Activated naive CD8-positive, alpha-beta T cell treated with anti-CD3 and anti-CD28 coated beads, Interleukin-2, amount 50 U/mL, for 24 hours (primary cell): ENCODE measurements around the gene LARGE1.
A peak's percentile ranks its signal among the peaks of the same experiment; 100 is the strongest.

Experiments
- ATAC-seq: fragments of 150-1000 bp; cut with Tn5 transposase; one replicate; pipeline ENCODE4 v1.10.0; 2021
- DNase-seq: peaks from one replicate; pipeline ENCODE4 v3.0.0; 2021
- H3K27ac Mint-ChIP-seq: one replicate; pipeline ENCODE4 v1.8.0; 2021; ENCODE audit warnings: mild to moderate bottlenecking, mixed read lengths
- H3K27me3 Mint-ChIP-seq: one replicate; pipeline ENCODE4 v1.8.0; 2021; ENCODE audit warnings: mixed read lengths
- H3K36me3 Mint-ChIP-seq: one replicate; pipeline ENCODE4 v1.8.0; 2021; ENCODE audit warnings: low read depth, mixed read lengths
- H3K4me1 Mint-ChIP-seq: one replicate; pipeline ENCODE4 v1.8.0; 2021; ENCODE audit warnings: mixed read lengths
- H3K4me3 Mint-ChIP-seq: one replicate; pipeline ENCODE4 v1.8.0; 2021; ENCODE audit warnings: mild to moderate bottlenecking, moderate library complexity, mixed read lengths
- H3K9me3 Mint-ChIP-seq: one replicate; pipeline ENCODE4 v1.8.0; 2021; ENCODE audit warnings: mixed read lengths

The LARGE1 gene

DNA sequence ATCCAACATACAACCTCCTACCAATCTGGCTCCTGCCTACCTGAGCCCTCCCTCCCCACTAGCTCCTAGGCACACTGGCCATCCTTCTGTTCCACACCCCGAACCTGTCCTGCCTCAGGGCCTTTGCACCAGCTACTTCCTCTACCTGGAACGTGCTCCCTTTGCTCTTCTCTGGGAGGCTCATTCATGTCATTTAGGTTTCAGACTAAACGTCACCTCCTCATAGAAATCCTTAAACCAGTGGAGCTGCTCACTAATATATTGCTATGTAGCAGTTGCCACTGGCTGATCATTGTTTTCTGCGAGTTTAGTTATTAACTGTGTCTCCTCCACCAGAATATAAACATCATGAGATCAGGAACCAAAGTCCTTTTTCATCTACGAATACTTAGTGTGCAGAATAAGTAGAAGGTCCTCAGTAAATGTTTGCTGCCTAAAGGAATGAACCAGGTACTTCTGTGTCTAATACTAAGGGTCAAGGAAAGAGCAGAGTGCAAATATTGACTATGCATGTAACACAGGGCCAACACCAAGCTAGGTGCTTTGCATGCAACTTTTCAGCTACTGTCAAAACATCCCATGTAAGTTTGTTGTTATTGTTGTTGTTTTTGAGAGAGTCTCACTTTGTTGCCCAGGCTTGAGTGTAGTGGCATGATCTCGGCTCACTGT, 584.5 kb downstream of the LARGE1 start:
- Mint-ChIP-seq H3K27me3 (no peaks in the 10 kb centered on the region), H3K36me3 (no peaks in the 10 kb centered on the region), H3K4me1 (no peaks in the 10 kb centered on the region), H3K4me3 (no peak overlapping the region), H3K9me3 (peaks cover 5% of the 10 kb centered on the region), H3K27ac (no peak overlapping the region)
- ATAC-seq: no peak
- no peak for DNase-seq

GRCh38 chr22:33332538-33332937, 587.7 kb downstream of the LARGE1 start:
- DNase-seq (no peak), ATAC-seq (peak; percentile 24)
- Mint-ChIP-seq H3K9me3 (peaks cover 5% of the 10 kb centered on the region), H3K36me3 (no peaks in the 10 kb centered on the region), H3K4me1 (peaks cover 5% of the 10 kb centered on the region), H3K27me3 (no peaks in the 10 kb centered on the region), H3K27ac (no peak overlapping the region), H3K4me3 (no peak overlapping the region)

DNA sequence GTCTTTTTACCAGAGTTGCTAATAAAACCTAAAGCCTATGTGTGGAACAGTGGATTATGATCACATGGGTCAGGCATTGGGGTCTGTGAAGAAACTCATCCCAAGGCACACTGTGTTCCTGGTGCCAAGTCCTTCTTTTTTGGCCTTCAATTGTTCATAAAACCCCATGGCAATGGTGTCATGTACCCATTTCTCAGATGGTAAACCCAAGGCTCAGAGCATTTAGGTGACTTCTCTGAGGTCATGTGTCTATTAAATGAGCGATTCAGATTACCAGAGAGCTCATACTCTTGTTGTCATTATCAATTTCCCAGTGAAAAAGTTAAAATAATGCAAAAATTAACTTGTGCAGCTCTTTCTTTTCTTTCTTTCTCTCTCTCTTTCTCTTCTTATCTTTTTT, 589.3 kb downstream of the LARGE1 start:
- H3K27me3 Mint-ChIP-seq: no peaks in the 10 kb centered on the region
- peaks cover 5% of the 10 kb centered on the region for H3K4me1 Mint-ChIP-seq
- peaks cover 5% of the 10 kb centered on the region for H3K9me3 Mint-ChIP-seq
- ATAC-seq (no peak), DNase-seq (no peak)
- H3K27ac Mint-ChIP-seq: no peak overlapping the region
- no peak overlapping the region for H3K4me3 Mint-ChIP-seq
- no peaks in the 10 kb centered on the region for H3K36me3 Mint-ChIP-seq

DNA sequence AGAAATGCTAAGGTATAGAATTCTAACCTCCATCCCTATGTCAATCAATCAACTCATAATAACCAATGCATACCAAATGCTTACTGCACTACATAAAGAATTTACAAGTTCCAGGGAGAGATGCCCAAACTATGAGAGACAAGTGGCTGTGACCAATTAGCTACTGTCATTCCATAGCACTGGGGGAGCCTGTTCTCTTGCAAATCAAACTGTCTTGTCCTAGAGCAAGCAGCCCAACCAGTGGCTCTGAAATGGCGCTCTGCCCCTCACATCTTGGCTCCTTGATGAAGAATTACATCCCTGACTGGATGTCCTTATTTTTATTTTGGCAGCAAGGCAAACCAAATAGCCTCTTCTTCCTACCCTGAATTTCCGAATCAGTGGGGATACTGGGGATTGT, 589.7 kb downstream of the LARGE1 start:
- no peak overlapping the region for H3K4me3 Mint-ChIP-seq
- H3K27ac Mint-ChIP-seq: no peak overlapping the region
- ATAC-seq: no peak
- H3K9me3 Mint-ChIP-seq: peaks cover 5% of the 10 kb centered on the region
- H3K4me1 Mint-ChIP-seq: peaks cover 7% of the 10 kb centered on the region
- H3K36me3 Mint-ChIP-seq: no peaks in the 10 kb centered on the region
- no peak for DNase-seq
- H3K27me3 Mint-ChIP-seq: no peaks in the 10 kb centered on the region

- DNase-seq: no peak
- Mint-ChIP-seq H3K27me3 (no peaks in the 10 kb centered on the region), H3K4me3 (no peak overlapping the region), H3K36me3 (no peaks in the 10 kb centered on the region), H3K4me1 (peaks cover 7% of the 10 kb centered on the region), H3K9me3 (peaks cover 5% of the 10 kb centered on the region), H3K27ac (no peak overlapping the region)
- no peak for ATAC-seq
These were observed 590.9 kb downstream of the LARGE1 start for GRCh38 chr22:33329398-33329797.

DNA sequence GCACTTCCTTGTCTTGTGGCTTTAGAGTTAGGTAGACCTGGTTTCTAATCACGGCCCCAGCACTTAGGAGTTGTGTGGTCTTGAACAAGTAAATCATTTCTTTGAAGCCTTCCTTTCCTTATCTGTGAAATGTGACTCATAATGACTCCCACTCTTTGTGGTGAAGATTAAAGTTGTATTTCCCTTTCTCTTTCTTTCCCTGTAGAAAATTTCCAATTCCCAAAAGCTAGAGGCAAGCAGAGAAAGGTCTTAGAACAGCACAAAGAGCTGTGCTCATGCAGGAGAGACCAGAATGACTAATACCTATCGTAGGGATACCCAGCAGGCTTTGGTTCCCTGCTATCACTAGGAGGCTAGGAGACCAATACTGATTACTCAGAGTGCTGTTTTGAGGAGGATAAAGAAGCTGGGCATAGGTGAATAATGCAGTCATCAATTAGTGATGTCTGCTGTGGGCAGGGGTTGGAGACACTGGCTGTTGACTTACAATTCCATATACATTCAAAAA, 591.4 kb downstream of the LARGE1 start:
- H3K36me3 Mint-ChIP-seq: no peaks in the 10 kb centered on the region
- no peak for ATAC-seq
- H3K4me1 Mint-ChIP-seq: peaks cover 7% of the 10 kb centered on the region
- H3K9me3 Mint-ChIP-seq: peaks cover 5% of the 10 kb centered on the region
- H3K4me3 Mint-ChIP-seq: no peak overlapping the region
- no peak overlapping the region for H3K27ac Mint-ChIP-seq
- H3K27me3 Mint-ChIP-seq: no peaks in the 10 kb centered on the region
- no peak for DNase-seq

DNA sequence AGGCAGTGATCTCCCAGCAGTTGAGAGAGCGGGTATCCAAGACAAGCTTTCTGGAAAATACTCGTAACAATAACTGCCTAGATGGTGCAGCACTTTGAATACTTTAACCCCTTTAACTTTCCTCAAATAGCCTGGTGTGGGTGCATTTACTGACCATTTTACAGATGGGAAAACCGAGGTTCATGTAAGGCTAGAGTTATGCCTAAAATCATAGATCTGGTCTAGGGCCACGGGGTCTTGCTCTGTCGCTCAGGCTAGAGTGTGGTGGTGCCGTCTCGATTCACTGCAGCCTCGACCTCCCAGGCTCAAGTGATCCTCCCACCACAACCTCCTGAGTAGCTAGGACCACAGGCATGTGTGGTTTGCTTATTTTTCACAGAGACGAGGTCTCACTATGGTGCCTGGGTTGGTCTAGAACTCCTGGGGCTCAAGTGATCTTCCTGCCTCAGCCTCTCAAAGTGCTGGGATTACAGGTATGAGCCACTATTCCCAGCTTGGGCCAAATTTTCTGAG, 592.9 kb downstream of the LARGE1 start:
- Mint-ChIP-seq H3K27ac (no peak overlapping the region), H3K9me3 (peaks cover 3% of the 10 kb centered on the region), H3K4me1 (peaks cover 7% of the 10 kb centered on the region), H3K4me3 (no peak overlapping the region), H3K27me3 (peaks cover 3% of the 10 kb centered on the region), H3K36me3 (no peaks in the 10 kb centered on the region)
- ATAC-seq: no peak
- DNase-seq: no peak

- Mint-ChIP-seq H3K4me3 (no peak overlapping the region), H3K27me3 (peaks cover 3% of the 10 kb centered on the region), H3K36me3 (no peaks in the 10 kb centered on the region), H3K27ac (no peak overlapping the region), H3K9me3 (no peaks in the 10 kb centered on the region), H3K4me1 (peaks cover 9% of the 10 kb centered on the region)
- ATAC-seq (no peak), DNase-seq (no peak)
These were observed 593.6 kb downstream of the LARGE1 start for GRCh38 chr22:33326540-33327295.

GRCh38 chr22:33325232-33326004, 594.9 kb downstream of the LARGE1 start:
- Mint-ChIP-seq H3K4me3 (no peak overlapping the region), H3K9me3 (no peaks in the 10 kb centered on the region), H3K4me1 (peaks cover 13% of the 10 kb centered on the region), H3K27me3 (peaks cover 3% of the 10 kb centered on the region), H3K27ac (no peak overlapping the region), H3K36me3 (no peaks in the 10 kb centered on the region)
- DNase-seq (no peak), ATAC-seq (no peak)

DNA sequence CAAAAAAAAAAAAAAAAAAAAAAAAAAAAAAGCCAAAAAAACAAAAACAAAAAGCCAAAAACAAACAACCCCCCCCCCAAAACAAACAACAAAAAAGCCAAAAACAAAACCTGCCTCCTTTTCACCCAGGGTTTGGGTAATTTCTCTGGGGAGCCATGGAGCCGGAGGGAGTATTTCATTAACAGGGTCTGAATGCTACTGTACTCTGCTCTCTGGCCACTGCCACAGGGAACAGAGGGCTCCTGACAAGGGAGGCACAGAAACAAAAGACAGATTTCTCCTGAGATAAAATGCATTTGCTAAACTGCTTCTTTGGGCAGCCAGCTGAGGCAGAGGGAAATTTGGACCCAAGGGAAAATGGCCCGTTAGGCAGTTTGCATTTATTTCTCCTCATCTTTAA, 596.0 kb downstream of the LARGE1 start:
- Mint-ChIP-seq H3K27me3 (peaks cover 3% of the 10 kb centered on the region), H3K27ac (no peak overlapping the region), H3K4me3 (no peak overlapping the region), H3K9me3 (no peaks in the 10 kb centered on the region), H3K36me3 (no peaks in the 10 kb centered on the region), H3K4me1 (peaks cover 12% of the 10 kb centered on the region)
- ATAC-seq (no peak), DNase-seq (no peak)

- ATAC-seq: no peak
- Mint-ChIP-seq H3K4me3 (no peak overlapping the region), H3K27ac (no peak overlapping the region), H3K4me1 (peaks cover 7% of the 10 kb centered on the region), H3K36me3 (no peaks in the 10 kb centered on the region), H3K9me3 (no peaks in the 10 kb centered on the region), H3K27me3 (peaks cover 3% of the 10 kb centered on the region)
- DNase-seq: no peak
These were observed 598.8 kb downstream of the LARGE1 start for GRCh38 chr22:33321466-33321865.

DNA sequence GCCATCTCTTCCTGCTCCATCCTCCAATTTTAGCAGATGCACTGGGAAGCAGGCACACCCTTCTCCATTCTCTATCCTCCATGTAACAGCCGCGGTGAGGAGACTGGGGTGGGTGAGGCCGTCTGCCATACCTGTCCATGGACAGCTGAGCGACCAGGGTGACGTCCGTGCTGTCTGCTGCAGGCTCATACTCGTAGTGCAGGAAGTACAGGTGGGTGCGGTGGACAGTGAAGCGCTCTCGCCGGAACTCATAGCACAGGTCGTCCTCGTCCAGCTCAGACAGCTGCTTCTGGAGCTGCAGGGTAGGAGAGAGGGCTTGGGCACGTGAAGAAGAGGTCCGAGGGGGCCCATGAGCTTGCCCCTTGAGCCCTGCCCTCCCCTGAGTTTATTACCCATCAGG, 604.3 kb downstream of the LARGE1 start:
- no peak for ATAC-seq
- Mint-ChIP-seq H3K9me3 (no peaks in the 10 kb centered on the region), H3K27ac (no peak overlapping the region), H3K27me3 (no peaks in the 10 kb centered on the region), H3K4me3 (no peak overlapping the region), H3K36me3 (no peaks in the 10 kb centered on the region), H3K4me1 (no peaks in the 10 kb centered on the region)
- no peak for DNase-seq

- ATAC-seq (no peak), DNase-seq (no peak)
- Mint-ChIP-seq H3K27ac (no peak overlapping the region), H3K4me3 (no peak overlapping the region), H3K36me3 (no peaks in the 10 kb centered on the region), H3K27me3 (no peaks in the 10 kb centered on the region), H3K4me1 (no peaks in the 10 kb centered on the region), H3K9me3 (no peaks in the 10 kb centered on the region)
These were observed 605.2 kb downstream of the LARGE1 start for GRCh38 chr22:33315117-33315516.

GRCh38 chr22:33314316-33314715, 606.0 kb downstream of the LARGE1 start:
- ATAC-seq (no peak), DNase-seq (no peak)
- no peaks in the 10 kb centered on the region for H3K9me3 Mint-ChIP-seq
- no peak overlapping the region for H3K27ac Mint-ChIP-seq
- no peaks in the 10 kb centered on the region for H3K27me3 Mint-ChIP-seq
- no peak overlapping the region for H3K4me3 Mint-ChIP-seq
- no peaks in the 10 kb centered on the region for H3K36me3 Mint-ChIP-seq
- H3K4me1 Mint-ChIP-seq: no peaks in the 10 kb centered on the region
